ENCODE data around the gene PDE6G. TPM values are rescaled to one million over a fixed set of nuclear protein-coding genes. Genes with fewer than 3 reads are reported as not detected.

The PDE6G gene
- total and polyA plus RNA-seq, 2 donors (not counting 3 experiments of a cell fraction or from before 2014, with no cell fraction given) = 1.8 to 3.7 TPM

DNA sequence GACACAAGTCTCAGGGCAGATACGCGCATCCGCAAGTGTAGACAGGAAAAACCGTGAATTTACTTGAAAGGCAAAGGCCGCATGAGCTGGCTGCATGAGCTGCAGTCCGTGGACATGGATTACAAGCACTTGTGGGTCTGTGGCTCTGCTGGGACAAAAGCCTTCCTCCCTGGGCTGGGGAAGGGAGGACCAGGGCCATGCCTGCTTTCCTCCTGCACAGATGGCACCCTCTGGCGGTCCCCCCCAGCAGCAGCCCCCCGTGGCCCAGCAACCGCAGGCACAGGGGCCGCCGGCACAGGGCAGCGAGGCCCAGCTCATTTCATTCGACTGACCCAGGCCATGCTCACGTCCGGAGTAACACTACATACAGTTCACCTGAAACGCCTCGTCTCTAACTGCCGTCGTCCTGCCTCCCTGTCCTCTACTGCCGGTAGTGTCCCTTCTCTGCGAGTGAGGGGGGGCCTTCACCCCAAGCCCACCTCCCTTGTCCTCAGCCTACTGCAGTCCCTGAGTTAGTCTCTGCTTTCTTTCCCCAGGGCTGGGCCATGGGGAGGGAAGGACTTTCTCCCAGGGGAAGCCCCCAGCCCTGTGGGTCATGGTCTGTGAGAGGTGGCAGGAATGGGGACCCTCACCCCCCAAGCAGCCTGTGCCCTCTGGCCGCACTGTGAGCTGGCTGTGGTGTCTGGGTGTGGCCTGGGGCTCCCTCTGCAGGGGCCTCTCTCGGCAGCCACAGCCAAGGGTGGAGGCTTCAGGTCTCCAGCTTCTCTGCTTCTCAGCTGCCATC, 45.1 kb upstream of the PDE6G start:
- DNase-seq (ENCODE audit: low read depth, low spot score) (no peak), FAIRE-seq (no peak)
- Histone ChIP-seq H2AFZ (ENCODE audit: low read depth, low read length) (no peak overlapping the region), H3K9ac (replicated peaks; ENCODE audit: extremely low read depth, insufficient read depth, low read length) (no peak overlapping the region), H3K36me3 (ENCODE audit: control insufficient read depth in 2 of 2, extremely low read depth in 1 of 2, insufficient read depth in 2 of 2, low read length in 2 of 2) (peaks cover 6 to 37% of the 10 kb centered on the region in 2 experiments), H3K4me3 (replicated peaks in 1 of 3; ENCODE audit: insufficient read depth in 1 of 3, low read depth in 1 of 3, low read length in 3 of 3) (no peak overlapping the region), H3K27me3 (ENCODE audit: control insufficient read depth in 2 of 2, insufficient read depth in 2 of 2, low read length in 2 of 2) (no peaks in the 10 kb centered on the region), H4K20me1 (replicated peaks; ENCODE audit: control insufficient read depth, extremely low read depth, insufficient read depth, low read length) (no peaks in the 10 kb centered on the region), H3K9me1 (replicated peaks; ENCODE audit: control insufficient read depth, extremely low read depth, insufficient read depth, low read length) (no peaks in the 10 kb centered on the region), H3K27ac (ENCODE audit: insufficient read depth, low read depth, low read length) (no peak overlapping the region), H3K79me2 (ENCODE audit: control insufficient read depth, insufficient read depth, low read length) (peaks cover 47% of the 10 kb centered on the region), H3K9me3 (replicated peaks; ENCODE audit: control insufficient read depth, insufficient read depth, low read length) (no peaks in the 10 kb centered on the region), H3K4me1 (ENCODE audit: control insufficient read depth, extremely low read depth, insufficient read depth, low read length) (peaks cover 19% of the 10 kb centered on the region), H3K4me2 (ENCODE audit: insufficient read depth, low read length) (peak overlapping the region; percentile 75)
- ChIA-PET CTCF (interaction anchor here (2.8 kb wide), 1 partner anchor 17 kb away, joined by 19 read pairs; the partner anchor contains the start of genes ARL16 and HGS), POLR2A (no interaction called here)
- TF ChIP-seq POLR2AphosphoS5 (IDR thresholded peaks at IDR 0.05; ENCODE audit: insufficient read depth, low read depth, low read length) (peak; percentile 6), GATA2 (IDR thresholded peaks at IDR 0.05; ENCODE audit: insufficient read depth, insufficient read length, low read depth, low read length) (no peak)
- TSS peak; percentile 12 for BruUV-seq (replicated peaks)
- intact Hi-C loops (cut with micrococcal nuclease) = loop anchor here (2.0 kb wide), 1 partner anchor 17 kb away; the partner anchor contains the start of gene HGS
- dilution Hi-C loops (cut with MboI; ENCODE audit: extremely low pct_ligation_motif_present, low sequenced_read_pairs) = no loop called here

- DNase-seq (ENCODE audit: low read depth, low spot score) = no peak
- Histone ChIP-seq H4K20me1 (replicated peaks; ENCODE audit: control insufficient read depth, extremely low read depth, insufficient read depth, low read length) (no peaks in the 10 kb centered on the region), H3K4me2 (ENCODE audit: insufficient read depth, low read length) (no peak overlapping the region), H3K36me3 (ENCODE audit: control insufficient read depth in 2 of 2, extremely low read depth in 1 of 2, insufficient read depth in 2 of 2, low read length in 2 of 2) (peaks cover 3 to 43% of the 10 kb centered on the region in 2 experiments), H3K9me3 (replicated peaks; ENCODE audit: control insufficient read depth, insufficient read depth, low read length) (no peaks in the 10 kb centered on the region), H2AFZ (ENCODE audit: low read depth, low read length) (no peak overlapping the region), H3K4me1 (ENCODE audit: control insufficient read depth, extremely low read depth, insufficient read depth, low read length) (peaks cover 19% of the 10 kb centered on the region), H3K27ac (ENCODE audit: insufficient read depth, low read depth, low read length) (no peak overlapping the region), H3K9me1 (replicated peaks; ENCODE audit: control insufficient read depth, extremely low read depth, insufficient read depth, low read length) (no peaks in the 10 kb centered on the region), H3K9ac (replicated peaks; ENCODE audit: extremely low read depth, insufficient read depth, low read length) (no peak overlapping the region), H3K79me2 (ENCODE audit: control insufficient read depth, insufficient read depth, low read length) (peaks cover 51% of the 10 kb centered on the region), H3K27me3 (ENCODE audit: control insufficient read depth in 2 of 2, insufficient read depth in 2 of 2, low read length in 2 of 2) (no peaks in the 10 kb centered on the region), H3K4me3 (replicated peaks in 1 of 3; ENCODE audit: insufficient read depth in 1 of 3, low read depth in 1 of 3, low read length in 3 of 3) (no peak overlapping the region)
- no peak for FAIRE-seq
- dilution Hi-C loops (cut with MboI; ENCODE audit: extremely low pct_ligation_motif_present, low sequenced_read_pairs) = no loop called here
- POLR2A ChIA-PET = no interaction called here
- CTCF ChIA-PET = interaction anchor here (2.8 kb wide), 1 partner anchor 16 kb away, joined by 19 read pairs; the partner anchor contains the start of genes ARL16 and HGS
- TF ChIP-seq EZH2 (IDR thresholded peaks at IDR 0.05; ENCODE audit: borderline replicate concordance, low read depth, low read length, severe bottlenecking) = no peak
- TF ChIP-seq MAX (IDR thresholded peaks at IDR 0.05; ENCODE audit: insufficient read depth, insufficient read length) = no peak
- TF ChIP-seq MYC (IDR thresholded peaks at IDR 0.05; ENCODE audit: low read depth, low read length) = no peak
- TF ChIP-seq, protein P1, sequence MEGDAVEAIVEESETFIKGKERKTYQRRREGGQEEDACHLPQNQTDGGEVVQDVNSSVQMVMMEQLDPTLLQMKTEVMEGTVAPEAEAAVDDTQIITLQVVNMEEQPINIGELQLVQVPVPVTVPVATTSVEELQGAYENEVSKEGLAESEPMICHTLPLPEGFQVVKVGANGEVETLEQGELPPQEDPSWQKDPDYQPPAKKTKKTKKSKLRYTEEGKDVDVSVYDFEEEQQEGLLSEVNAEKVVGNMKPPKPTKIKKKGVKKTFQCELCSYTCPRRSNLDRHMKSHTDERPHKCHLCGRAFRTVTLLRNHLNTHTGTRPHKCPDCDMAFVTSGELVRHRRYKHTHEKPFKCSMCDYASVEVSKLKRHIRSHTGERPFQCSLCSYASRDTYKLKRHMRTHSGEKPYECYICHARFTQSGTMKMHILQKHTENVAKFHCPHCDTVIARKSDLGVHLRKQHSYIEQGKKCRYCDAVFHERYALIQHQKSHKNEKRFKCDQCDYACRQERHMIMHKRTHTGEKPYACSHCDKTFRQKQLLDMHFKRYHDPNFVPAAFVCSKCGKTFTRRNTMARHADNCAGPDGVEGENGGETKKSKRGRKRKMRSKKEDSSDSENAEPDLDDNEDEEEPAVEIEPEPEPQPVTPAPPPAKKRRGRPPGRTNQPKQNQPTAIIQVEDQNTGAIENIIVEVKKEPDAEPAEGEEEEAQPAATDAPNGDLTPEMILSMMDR (IDR thresholded peaks at IDR 0.05; ENCODE audit: extremely low read depth in 1 of 2, insufficient read depth in 1 of 2, low read depth in 1 of 2, low read length in 2 of 2) = no peak
- TF ChIP-seq JUN (IDR thresholded peaks at IDR 0.05; ENCODE audit: borderline replicate concordance, insufficient read depth, insufficient read length, low read depth) = no peak
- TF ChIP-seq POLR2AphosphoS5 (IDR thresholded peaks at IDR 0.05; ENCODE audit: insufficient read depth, low read depth, low read length) = no peak
- TF ChIP-seq FOS (IDR thresholded peaks at IDR 0.05; ENCODE audit: borderline replicate concordance, insufficient read depth, low read length) = no peak
- no peak for TF ChIP-seq POLR2A (IDR thresholded peaks at IDR 0.05; ENCODE audit: low read depth, low read length)
- no TSS peak for BruUV-seq (replicated peaks)
- intact Hi-C loops (cut with micrococcal nuclease) = no loop called here
Measured at GRCh38 chr17:81700353-81701287, 44.3 kb upstream of the PDE6G start.

Data from endothelial cell of umbilical vein (primary cell).